ENCODE results near the gene MFF.

The MFF gene

GRCh38 chr2:227401550-227401949, 76.5 kb downstream of the MFF start:
- Histone ChIP-seq H3K27me3 (ENCODE audit: low read length) (no peaks in the 10 kb centered on the region), H3K4me2 (ENCODE audit: low read depth, low read length, poor library complexity, severe bottlenecking) (no peak overlapping the region)

GRCh38 chr2:227402321-227402720, 77.3 kb downstream of the MFF start:
- Histone ChIP-seq H3F3A (ENCODE audit: insufficient read depth) (no peaks in the 10 kb centered on the region), H3K9me3 (ENCODE audit: insufficient read depth, low read length) (no peaks in the 10 kb centered on the region), H3K27me3 (ENCODE audit: low read length) (no peaks in the 10 kb centered on the region), H2AFZ (ENCODE audit: low read depth, low read length, severe bottlenecking) (no peak overlapping the region), H3K9ac (ENCODE audit: low read length) (no peak overlapping the region), H3K9me2 (replicated peaks; ENCODE audit: insufficient read depth, low read length) (no peaks in the 10 kb centered on the region), H3K27ac (ENCODE audit: low read depth, low read length) (no peak overlapping the region), H3K79me2 (ENCODE audit: insufficient read depth, low read length) (no peaks in the 10 kb centered on the region), H3K4me2 (ENCODE audit: low read depth, low read length, poor library complexity, severe bottlenecking) (no peak overlapping the region), H3K36me3 (ENCODE audit: low read length) (no peaks in the 10 kb centered on the region), H3K4me3 (ENCODE audit: insufficient read depth, low read length, poor library complexity, severe bottlenecking) (no peak overlapping the region), H4K20me1 (ENCODE audit: low read depth, low read length) (no peaks in the 10 kb centered on the region)
- TF ChIP-seq, protein P1, sequence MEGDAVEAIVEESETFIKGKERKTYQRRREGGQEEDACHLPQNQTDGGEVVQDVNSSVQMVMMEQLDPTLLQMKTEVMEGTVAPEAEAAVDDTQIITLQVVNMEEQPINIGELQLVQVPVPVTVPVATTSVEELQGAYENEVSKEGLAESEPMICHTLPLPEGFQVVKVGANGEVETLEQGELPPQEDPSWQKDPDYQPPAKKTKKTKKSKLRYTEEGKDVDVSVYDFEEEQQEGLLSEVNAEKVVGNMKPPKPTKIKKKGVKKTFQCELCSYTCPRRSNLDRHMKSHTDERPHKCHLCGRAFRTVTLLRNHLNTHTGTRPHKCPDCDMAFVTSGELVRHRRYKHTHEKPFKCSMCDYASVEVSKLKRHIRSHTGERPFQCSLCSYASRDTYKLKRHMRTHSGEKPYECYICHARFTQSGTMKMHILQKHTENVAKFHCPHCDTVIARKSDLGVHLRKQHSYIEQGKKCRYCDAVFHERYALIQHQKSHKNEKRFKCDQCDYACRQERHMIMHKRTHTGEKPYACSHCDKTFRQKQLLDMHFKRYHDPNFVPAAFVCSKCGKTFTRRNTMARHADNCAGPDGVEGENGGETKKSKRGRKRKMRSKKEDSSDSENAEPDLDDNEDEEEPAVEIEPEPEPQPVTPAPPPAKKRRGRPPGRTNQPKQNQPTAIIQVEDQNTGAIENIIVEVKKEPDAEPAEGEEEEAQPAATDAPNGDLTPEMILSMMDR (IDR thresholded peaks at IDR 0.05; ENCODE audit: insufficient read depth, low read length, poor library complexity, severe bottlenecking), result no peak
- no peak for TF ChIP-seq EZH2phosphoT487 (conservative IDR thresholded peaks at IDR 0.05; ENCODE audit: low read length)

More at GRCh38 chr2:227401550-227401949, 76.5 kb downstream of the MFF start:
- Histone ChIP-seq H3K9ac (ENCODE audit: low read length) (no peak overlapping the region), H3K9me3 (ENCODE audit: insufficient read depth, low read length) (no peaks in the 10 kb centered on the region), H2AFZ (ENCODE audit: low read depth, low read length, severe bottlenecking) (no peak overlapping the region), H3K27ac (ENCODE audit: low read depth, low read length) (no peak overlapping the region), H3F3A (ENCODE audit: insufficient read depth) (no peaks in the 10 kb centered on the region), H3K9me2 (replicated peaks; ENCODE audit: insufficient read depth, low read length) (no peaks in the 10 kb centered on the region), H3K4me3 (ENCODE audit: insufficient read depth, low read length, poor library complexity, severe bottlenecking) (no peak overlapping the region), H3K79me2 (ENCODE audit: insufficient read depth, low read length) (no peaks in the 10 kb centered on the region), H4K20me1 (ENCODE audit: low read depth, low read length) (no peaks in the 10 kb centered on the region), H3K36me3 (ENCODE audit: low read length) (no peaks in the 10 kb centered on the region)
- TF ChIP-seq EZH2phosphoT487 (conservative IDR thresholded peaks at IDR 0.05; ENCODE audit: low read length), result no peak
- TF ChIP-seq, protein P1 (IDR thresholded peaks at IDR 0.05; ENCODE audit: insufficient read depth, low read length, poor library complexity, severe bottlenecking), result no peak

- no peak overlapping the region for H3K4me3 ChIP-seq (ENCODE audit: insufficient read depth, low read length, poor library complexity, severe bottlenecking)
- H2AFZ ChIP-seq (ENCODE audit: low read depth, low read length, severe bottlenecking), result no peak overlapping the region
- H3K36me3 ChIP-seq (ENCODE audit: low read length), result no peaks in the 10 kb centered on the region
- no peak overlapping the region for H3K4me2 ChIP-seq (ENCODE audit: low read depth, low read length, poor library complexity, severe bottlenecking)
- no peaks in the 10 kb centered on the region for H3K27me3 ChIP-seq (ENCODE audit: low read length)
- no peaks in the 10 kb centered on the region for H4K20me1 ChIP-seq (ENCODE audit: low read depth, low read length)
- no peak for TF ChIP-seq EZH2phosphoT487 (conservative IDR thresholded peaks at IDR 0.05; ENCODE audit: low read length)
- TF ChIP-seq, protein P1 (IDR thresholded peaks at IDR 0.05; ENCODE audit: insufficient read depth, low read length, poor library complexity, severe bottlenecking), result no peak
- no peak overlapping the region for H3K27ac ChIP-seq (ENCODE audit: low read depth, low read length)
- no peaks in the 10 kb centered on the region for H3K9me3 ChIP-seq (ENCODE audit: insufficient read depth, low read length)
- no peaks in the 10 kb centered on the region for H3K9me2 ChIP-seq (replicated peaks; ENCODE audit: insufficient read depth, low read length)
- no peaks in the 10 kb centered on the region for H3K79me2 ChIP-seq (ENCODE audit: insufficient read depth, low read length)
- H3F3A ChIP-seq (ENCODE audit: insufficient read depth), result no peaks in the 10 kb centered on the region
- H3K9ac ChIP-seq (ENCODE audit: low read length), result no peak overlapping the region
These were observed 77.9 kb downstream of the MFF start for GRCh38 chr2:227402959-227403358.
